ENCODE data around the gene CRMP1.

- TF ChIP-seq CTCF (IDR thresholded peaks at IDR 0.05) (no peak), POLR2A (IDR thresholded peaks at IDR 0.05) (no peak)
Observed at GRCh38 chr4:5923376-5923775, 30.5 kb upstream of the CRMP1 start.
